Fibroblast of lung (primary cell): ENCODE results near the gene TMEM235. TPM values are rescaled to one million over a fixed set of nuclear protein-coding genes. Genes with fewer than 3 reads are reported as not detected.

Experiments
- DNase-seq, 2 donors: peaks; one replicate each; pipeline versions ENCODE4 v3.0.0 to v3.0.0-alpha.2; 2010; ENCODE audit warnings: low read depth in 2 of 2
- H2AFZ ChIP-seq: 2 replicates; pipeline ENCODE4 v1.5.1; 2012; ENCODE audit warnings: low read length, control low read depth, inconsistent platforms
- H3K27ac ChIP-seq: 2 replicates; pipeline ENCODE4 v1.5.1; 2011; ENCODE audit warnings: low read length, control low read depth; ENCODE audit not compliant: insufficient read depth
- H3K27me3 ChIP-seq: 2 replicates; pipeline ENCODE4 v1.5.1; 2011; ENCODE audit warnings: mild to moderate bottlenecking, low read length; ENCODE audit not compliant: control insufficient read depth, insufficient read depth
- H3K36me3 ChIP-seq: 2 replicates; pipeline ENCODE4 v1.5.1; 2011; ENCODE audit warnings: low read length; ENCODE audit not compliant: control insufficient read depth, insufficient read depth
- H3K4me1 ChIP-seq: 2 replicates; pipeline ENCODE4 v1.5.1; 2011; ENCODE audit warnings: low read length; ENCODE audit not compliant: control insufficient read depth, insufficient read depth; ENCODE audit errors: extremely low read depth
- H3K4me2 ChIP-seq: 2 replicates; pipeline ENCODE4 v1.5.1; 2011; ENCODE audit warnings: low read length, control low read depth; ENCODE audit not compliant: insufficient read depth; ENCODE audit errors: extremely low read depth
- H3K4me3 ChIP-seq, 4 experiments: fragments of 200-600 bp in 1 of 4; sonication (generic) in 1 of 4; replicated peaks in 1 of 4; 2 replicates each; pipeline ENCODE4 v1.5.1; 2011 to 2016; ENCODE audit warnings: low read length in 4 of 4, low read depth in 3 of 4, mild to moderate bottlenecking in 3 of 4, control low read depth in 2 of 4, inconsistent platforms in 1 of 4, mixed read lengths in 1 of 4; ENCODE audit not compliant: insufficient read depth in 1 of 4; ENCODE audit errors: control extremely low read depth in 1 of 4
- H3K79me2 ChIP-seq: 2 replicates; pipeline ENCODE4 v1.5.1; 2012; ENCODE audit warnings: mild to moderate bottlenecking, low read length, inconsistent platforms; ENCODE audit not compliant: control insufficient read depth, insufficient read depth
- H3K9ac ChIP-seq: 2 replicates; pipeline ENCODE4 v1.5.1; 2011; ENCODE audit warnings: mild to moderate bottlenecking, low read length, control low read depth; ENCODE audit not compliant: insufficient read depth
- H3K9me3 ChIP-seq: 2 replicates; pipeline ENCODE4 v1.5.1; 2012; ENCODE audit warnings: low read depth, low read length; ENCODE audit not compliant: control insufficient read depth, insufficient read depth
- H4K20me1 ChIP-seq: 2 replicates; pipeline ENCODE4 v1.5.1; 2011; ENCODE audit warnings: low read length; ENCODE audit not compliant: control insufficient read depth, insufficient read depth; ENCODE audit errors: extremely low read depth
- CTCF ChIP-seq, 2 donors: IDR thresholded peaks in 1 of 2; conservative IDR thresholded peaks in 1 of 2; 1 replicate in 1 of 2; 2 replicates in 1 of 2; pipeline ENCODE4 v1.5.1; 2011 to 2012; ENCODE audit warnings: low read length in 2 of 2, control low read depth in 1 of 2, inconsistent platforms in 1 of 2, low read depth in 1 of 2, mild to moderate bottlenecking in 1 of 2
- EZH2 ChIP-seq: IDR thresholded peaks from 2 replicates; pipeline ENCODE4 v1.5.1; 2012; ENCODE audit warnings: low read length, control low read depth, mild to moderate bottlenecking; ENCODE audit errors: missing control alignments
- polyA plus RNA-seq, 2 donors: library from polyadenylated mRNA; depleted of rRNA in 1 of 2; stranded (reverse) in 1 of 2; unstranded in 1 of 2; fragments of >200 nt; gene quantifications; 2 replicates each; pipeline ENCODE4 v1.2.1, GENCODE V29; 2011 to 2012; ENCODE audit warnings: missing spikeins in 1 of 2
- total RNA-seq: library from RNA; depleted of rRNA; stranded (reverse); fragments of >200 nt; gene quantifications from 2 replicates; pipeline ENCODE4 v1.2.1, GENCODE V29; 2014

The TMEM235 gene
- total and polyA plus RNA-seq, 2 donors (not counting 1 experiment from before 2014, with no cell fraction given), result not detected

GRCh38 chr17:78247304-78247703 is 15.9 kb downstream of the TMEM235 start:
- Histone ChIP-seq H2AFZ (no peak overlapping the region), H3K36me3 (no peaks in the 10 kb centered on the region), H3K9me3 (no peaks in the 10 kb centered on the region), H3K79me2 (no peaks in the 10 kb centered on the region), H3K27me3 (peaks cover 2% of the 10 kb centered on the region), H3K27ac (no peak overlapping the region), H3K9ac (no peak overlapping the region), H4K20me1 (no peaks in the 10 kb centered on the region), H3K4me1 (peaks cover 4% of the 10 kb centered on the region), H3K4me3 (no peak overlapping the region), H3K4me2 (no peak overlapping the region)
- no peak for DNase-seq
- TF ChIP-seq CTCF (conservative IDR thresholded peaks at IDR 0.05 in 1 of 2, IDR thresholded peaks at IDR 0.05 in 1 of 2; ENCODE audit: low read depth in 1 of 2, low read length in 2 of 2) (no peak), EZH2 (no peak)

- Histone ChIP-seq H3K4me3 (no peak overlapping the region), H3K4me2 (no peak overlapping the region), H3K27me3 (peaks cover 2% of the 10 kb centered on the region), H3K79me2 (no peaks in the 10 kb centered on the region), H3K9ac (no peak overlapping the region), H3K36me3 (no peaks in the 10 kb centered on the region), H4K20me1 (no peaks in the 10 kb centered on the region), H2AFZ (no peak overlapping the region), H3K9me3 (no peaks in the 10 kb centered on the region), H3K4me1 (peaks cover 4% of the 10 kb centered on the region), H3K27ac (no peak overlapping the region)
- TF ChIP-seq CTCF (conservative IDR thresholded peaks at IDR 0.05 in 1 of 2, IDR thresholded peaks at IDR 0.05 in 1 of 2; ENCODE audit: low read depth in 1 of 2, low read length in 2 of 2) (no peak), EZH2 (no peak)
- DNase-seq, result no peak
These were observed 16.9 kb downstream of the TMEM235 start for GRCh38 chr17:78248051-78248914.

- Histone ChIP-seq H4K20me1 (no peaks in the 10 kb centered on the region), H3K27me3 (peaks cover 2% of the 10 kb centered on the region), H3K4me1 (peaks cover 4% of the 10 kb centered on the region), H2AFZ (no peak overlapping the region), H3K9me3 (no peaks in the 10 kb centered on the region), H3K36me3 (no peaks in the 10 kb centered on the region), H3K9ac (no peak overlapping the region), H3K4me3 (no peak overlapping the region), H3K4me2 (no peak overlapping the region), H3K27ac (no peak overlapping the region), H3K79me2 (no peaks in the 10 kb centered on the region)
- no peak for TF ChIP-seq EZH2
- TF ChIP-seq CTCF (conservative IDR thresholded peaks at IDR 0.05 in 1 of 2, IDR thresholded peaks at IDR 0.05 in 1 of 2; ENCODE audit: low read depth in 1 of 2, low read length in 2 of 2), result no peak
- DNase-seq, result no peak
These were observed 17.8 kb downstream of the TMEM235 start for GRCh38 chr17:78249074-78249817.
